AG04450 (cell line): ENCODE data around the gene NELFB. TPM values are rescaled to one million over a fixed set of nuclear protein-coding genes. Genes with fewer than 3 reads are reported as not detected.

Experiments used
- CTCF ChIA-PET: fragments of 300-600, 350-600 bp; formaldehyde crosslinking; extraction: SDS; loops from one replicate; lab custom pipeline; 2022; ENCODE audit warnings: antibody characterized with exemption, inconsistent platforms; lab: Charles Lee
- POLR2A ChIA-PET: fragments of 350-600 bp; formaldehyde crosslinking; extraction: SDS; loops from one replicate; lab custom pipeline; 2021; ENCODE audit warnings: antibody characterized with exemption, inconsistent platforms; lab: Yijun Ruan, JAX
- DNase-seq: peaks from one replicate; pipeline ENCODE4 v3.0.0-alpha.2; 2011; ENCODE audit warnings: low read depth, low spot score
- H3K27ac ChIP-seq: one replicate; pipeline ENCODE4 v1.5.1; 2012; ENCODE audit warnings: low read depth, low read length, control low read depth
- H3K27me3 ChIP-seq: one replicate; pipeline ENCODE4 v1.6.0; 2012; ENCODE audit warnings: low read length; ENCODE audit not compliant: control insufficient read depth, insufficient read depth
- H3K4me3 ChIP-seq: 2 replicates; pipeline ENCODE4 v1.5.1; 2011; ENCODE audit warnings: mild to moderate bottlenecking, low read depth, low read length, control low read depth
- H3K9me3 ChIP-seq: 2 replicates; pipeline ENCODE4 v1.5.1; 2012; ENCODE audit warnings: low read length; ENCODE audit not compliant: control insufficient read depth, insufficient read depth
- CTCF ChIP-seq: IDR thresholded peaks from 2 replicates; pipeline ENCODE4 v1.5.1; 2011; ENCODE audit warnings: low read depth, low read length, control low read depth, inconsistent platforms
- polyA plus RNA-seq: library from polyadenylated mRNA; depleted of rRNA; stranded (reverse); fragments of >200 nt; gene quantifications from 2 replicates; pipeline ENCODE4 v1.2.3, GENCODE V29; 2011

The NELFB gene
- polyA plus RNA-seq, 1 experiment, result 27.1 TPM

- ChIA-PET POLR2A (interaction anchor here (0.9 to 2.1 kb wide), 3 partner anchors 13 to 27 kb away, joined by 3 to 5 read pairs (median 3); partner anchors contain the start of genes TPRN and TUBB4B), CTCF (no interaction called here)
- Histone ChIP-seq H3K4me3 (no peak overlapping the region), H3K27ac (no peak overlapping the region), H3K9me3 (no peaks in the 10 kb centered on the region; the same call in 1 of the 2 replicates), H3K27me3 (no peaks in the 10 kb centered on the region)
- no peak for TF ChIP-seq CTCF
- DNase-seq, result no peak
Measured at GRCh38 chr9:137213160-137214060, 41.7 kb upstream of the NELFB start.

- Histone ChIP-seq H3K9me3 (no peaks in the 10 kb centered on the region; the same call in 1 of the 2 replicates), H3K27ac (no peak overlapping the region), H3K27me3 (no peaks in the 10 kb centered on the region), H3K4me3 (no peak overlapping the region)
- ChIA-PET POLR2A (interaction anchor here (2.1 kb wide), 1 partner anchor 26 kb away, joined by 5 read pairs; the partner anchor contains the start of gene TUBB4B), CTCF (no interaction called here)
- no peak for DNase-seq
- no peak for TF ChIP-seq CTCF
Measured at GRCh38 chr9:137214620-137215019, 40.5 kb upstream of the NELFB start.

GRCh38 chr9:137215196-137215986 is 39.7 kb upstream of the NELFB start:
- no peak for DNase-seq
- ChIA-PET CTCF (interaction anchor here (0.6 kb wide), 1 partner anchor 21 kb away, joined by 3 read pairs; no protein-coding TSS in a partner anchor), POLR2A (no interaction called here)
- no peak overlapping the region for H3K4me3 ChIP-seq
- no peaks in the 10 kb centered on the region; the same call in 1 of the 2 replicates for H3K9me3 ChIP-seq
- TF ChIP-seq CTCF, result no peak
- no peaks in the 10 kb centered on the region for H3K27me3 ChIP-seq
- no peak overlapping the region for H3K27ac ChIP-seq

DNA sequence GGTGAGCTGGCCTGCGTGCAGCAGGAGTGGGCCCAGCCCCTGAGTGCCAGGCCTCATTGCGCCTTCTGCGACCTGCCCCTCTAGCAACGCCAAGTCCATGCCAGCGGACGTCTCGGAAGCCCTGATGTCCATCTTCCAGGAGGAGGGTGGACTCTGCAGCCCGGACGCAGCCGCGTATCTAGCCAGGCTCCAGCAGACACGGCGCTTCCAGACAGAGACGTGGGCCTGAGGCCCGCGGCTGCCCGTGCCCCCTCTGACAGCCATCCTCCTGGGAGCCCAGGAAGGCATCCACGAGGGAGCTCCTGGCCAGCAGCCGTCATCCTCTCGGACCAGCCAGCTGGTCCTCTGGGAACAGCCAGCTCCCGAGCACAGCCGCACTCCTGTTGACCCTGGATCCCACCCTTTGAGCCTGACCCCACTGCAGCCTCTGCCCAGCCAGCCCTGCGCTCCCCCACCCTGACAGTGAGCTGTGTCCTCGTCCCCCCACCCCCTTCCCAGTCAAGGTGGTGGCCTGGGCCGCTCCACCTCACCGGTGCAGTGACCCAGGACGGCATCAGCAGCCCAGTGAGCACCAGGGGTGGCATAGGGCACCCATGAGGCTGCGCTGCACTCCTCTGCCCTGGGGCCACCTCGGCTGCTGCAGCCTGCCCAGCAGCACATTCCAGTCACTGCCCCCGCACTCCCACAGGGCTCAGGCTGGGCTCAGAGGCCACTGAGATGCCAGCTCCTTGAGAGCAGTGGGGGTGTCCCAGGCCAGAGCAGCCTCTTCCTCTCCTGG is 38.8 kb upstream of the NELFB start:
- no peak for TF ChIP-seq CTCF
- H3K27me3 ChIP-seq, result no peaks in the 10 kb centered on the region
- H3K4me3 ChIP-seq, result no peak overlapping the region
- CTCF ChIA-PET, result interaction anchor here (0.6 to 0.7 kb wide), 2 partner anchors 20 to 428 kb away, joined by 3 read pairs; no protein-coding TSS in a partner anchor
- DNase-seq, result no peak
- POLR2A ChIA-PET, result interaction anchor here (0.7 kb wide), 1 partner anchor 11 kb away, joined by 3 read pairs; the partner anchor contains the start of genes NDOR1 and TMEM203
- no peak overlapping the region for H3K27ac ChIP-seq
- H3K9me3 ChIP-seq, result no peaks in the 10 kb centered on the region; the same call in 1 of the 2 replicates
